Lower leg skin (tissue), 3 donors: ENCODE results near the gene HSPA12B.

Experiments
- POLR2A ChIP-seq, 2 donors: fragments of 450-650 bp; IDR thresholded peaks; one replicate each; pipeline ENCODE4 v1.6.1; 2016 to 2017; ENCODE audit warnings: antibody characterized with exemption in 2 of 2, mild to moderate bottlenecking in 1 of 2, moderate library complexity in 1 of 2
- TF ChIP-seq, protein P1 (sequence below), 3 donors: fragments of 450-650 bp; IDR thresholded peaks; one replicate each; pipeline ENCODE4 v1.5.1; 2016; ENCODE audit warnings: antibody characterized with exemption in 3 of 3, mild to moderate bottlenecking in 3 of 3, moderate library complexity in 2 of 3

DNA sequence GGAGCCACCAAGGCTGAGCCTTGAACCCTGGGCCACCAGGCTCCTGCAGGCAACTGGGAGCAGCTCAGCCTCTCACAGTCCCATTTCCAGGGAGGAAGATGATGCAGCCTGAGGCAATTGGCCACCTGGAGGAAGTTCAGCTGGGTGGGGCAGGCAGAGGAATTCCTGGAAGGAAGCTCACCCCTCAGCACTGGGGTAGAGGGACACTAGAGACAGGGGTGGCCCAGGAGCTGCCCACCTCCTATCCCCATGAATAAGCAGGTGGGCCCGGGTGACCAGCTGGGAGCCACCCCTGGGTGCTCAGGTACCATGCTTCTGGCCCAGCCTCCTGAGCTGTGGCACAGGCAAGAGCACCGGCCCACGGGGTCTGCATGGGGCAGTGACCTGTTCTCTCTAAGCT, 3.6 kb upstream of the HSPA12B start:
- TF ChIP-seq, protein P1, sequence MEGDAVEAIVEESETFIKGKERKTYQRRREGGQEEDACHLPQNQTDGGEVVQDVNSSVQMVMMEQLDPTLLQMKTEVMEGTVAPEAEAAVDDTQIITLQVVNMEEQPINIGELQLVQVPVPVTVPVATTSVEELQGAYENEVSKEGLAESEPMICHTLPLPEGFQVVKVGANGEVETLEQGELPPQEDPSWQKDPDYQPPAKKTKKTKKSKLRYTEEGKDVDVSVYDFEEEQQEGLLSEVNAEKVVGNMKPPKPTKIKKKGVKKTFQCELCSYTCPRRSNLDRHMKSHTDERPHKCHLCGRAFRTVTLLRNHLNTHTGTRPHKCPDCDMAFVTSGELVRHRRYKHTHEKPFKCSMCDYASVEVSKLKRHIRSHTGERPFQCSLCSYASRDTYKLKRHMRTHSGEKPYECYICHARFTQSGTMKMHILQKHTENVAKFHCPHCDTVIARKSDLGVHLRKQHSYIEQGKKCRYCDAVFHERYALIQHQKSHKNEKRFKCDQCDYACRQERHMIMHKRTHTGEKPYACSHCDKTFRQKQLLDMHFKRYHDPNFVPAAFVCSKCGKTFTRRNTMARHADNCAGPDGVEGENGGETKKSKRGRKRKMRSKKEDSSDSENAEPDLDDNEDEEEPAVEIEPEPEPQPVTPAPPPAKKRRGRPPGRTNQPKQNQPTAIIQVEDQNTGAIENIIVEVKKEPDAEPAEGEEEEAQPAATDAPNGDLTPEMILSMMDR (IDR thresholded peaks at IDR 0.05): no peak
- no peak for TF ChIP-seq POLR2A (IDR thresholded peaks at IDR 0.05)
